GM21737 (cell line): ENCODE measurements around the gene C12orf43.
"Not testable (repeated sequence)": the region's sequence is repeated elsewhere in the genome, so short reads cannot be mapped to it uniquely, and the experiment has no call there.

Experiments
- ATAC-seq: cut with Tn5 transposase; IDR thresholded peaks from one replicate; pipeline ENCODE4 v1.9.1; 2021; ENCODE audit warnings: mild to moderate bottlenecking, moderate library complexity; ENCODE audit not compliant: unreplicated experiment

Gene C12orf43

GRCh38 chr12:121015825-121016766 is at the start of gene C12orf43:
TSS of gene C12orf43 (minus strand) at chr12:121016487. CDS start at chr12:121016474, 13 bp downstream.
- ATAC-seq, result peak; percentile 93

- ATAC-seq, result no peak
Measured at GRCh38 chr12:121065345-121065744, 49.1 kb upstream of the C12orf43 start.

- not testable (repeated sequence) for ATAC-seq
Measured at GRCh38 chr12:121064586-121064985, 48.3 kb upstream of the C12orf43 start.

- ATAC-seq, result no peak
Measured at GRCh38 chr12:121064116-121064515, 47.8 kb upstream of the C12orf43 start.

- no peak for ATAC-seq
Measured at GRCh38 chr12:121062391-121063045, 46.2 kb upstream of the C12orf43 start.

GRCh38 chr12:121061831-121062230 is 45.5 kb upstream of the C12orf43 start:
- ATAC-seq, result no peak

- peak; percentile 92 for ATAC-seq
Measured at GRCh38 chr12:121060149-121061001, 44.1 kb upstream of the C12orf43 start.

- no peak for ATAC-seq
Measured at GRCh38 chr12:121059031-121059898, 43.0 kb upstream of the C12orf43 start.

- no peak for ATAC-seq
Measured at GRCh38 chr12:121057794-121058193, 41.5 kb upstream of the C12orf43 start.

- no peak for ATAC-seq
Measured at GRCh38 chr12:121053706-121054105, 37.4 kb upstream of the C12orf43 start.

- ATAC-seq, result no peak
Measured at GRCh38 chr12:121050725-121051124, 34.4 kb upstream of the C12orf43 start.

GRCh38 chr12:121048442-121048841 is 32.2 kb upstream of the C12orf43 start:
- no peak for ATAC-seq

GRCh38 chr12:121047400-121047799 is 31.1 kb upstream of the C12orf43 start:
- not testable (repeated sequence) for ATAC-seq

GRCh38 chr12:121043067-121043466 is 26.8 kb upstream of the C12orf43 start:
- ATAC-seq, result no peak

- ATAC-seq, result peak; percentile 58
Measured at GRCh38 chr12:121038861-121039668, 22.8 kb upstream of the C12orf43 start, which contains the start of gene OASL. TSS of gene OASL (minus strand) at chr12:121039246. CDS start at chr12:121038971, 275 bp downstream.

- no peak for ATAC-seq
Measured at GRCh38 chr12:121036810-121037326, 20.6 kb upstream of the C12orf43 start.

- ATAC-seq, result no peak
Measured at GRCh38 chr12:121034616-121035305, 18.5 kb upstream of the C12orf43 start.

GRCh38 chr12:121033625-121034349 is 17.5 kb upstream of the C12orf43 start:
- no peak for ATAC-seq
